CD14-positive monocyte (primary cell): ENCODE data around the gene PBOV1. TPM values are rescaled to one million over a fixed set of nuclear protein-coding genes. Genes with fewer than 3 reads are reported as not detected.

Experiments used
- DNase-seq, 3 donors: peaks; one replicate each; pipeline ENCODE4 v3.0.0-alpha.2; 2011 to 2022
- H2AFZ ChIP-seq: 2 replicates; pipeline ENCODE4 v1.6.0; 2012; ENCODE audit warnings: mild to moderate bottlenecking, low read depth, low read length, inconsistent platforms; ENCODE audit not compliant: insufficient read depth, poor library complexity, severe bottlenecking
- H3K27ac ChIP-seq, 2 donors: 1 replicate in 1 of 2; 2 replicates in 1 of 2; pipeline ENCODE4 v1.5.1; 2012 to 2013; ENCODE audit warnings: low read length in 2 of 2, control low read depth in 1 of 2, inconsistent platforms in 1 of 2, low read depth in 1 of 2, mild to moderate bottlenecking in 1 of 2
- H3K27me3 ChIP-seq, 2 donors: one replicate each; pipeline versions ENCODE4 v1.6.0 to v1.6.1; 2011 to 2013; ENCODE audit warnings: low read length in 2 of 2; ENCODE audit not compliant: control insufficient read depth in 2 of 2, insufficient read depth in 2 of 2
- H3K36me3 ChIP-seq, 2 donors: replicated peaks in 1 of 2; 1 replicate in 1 of 2; 2 replicates in 1 of 2; pipeline versions ENCODE4 v1.5.1 to v1.6.1; 2012 to 2013; ENCODE audit warnings: low read length in 2 of 2, control low read depth in 1 of 2, inconsistent platforms in 1 of 2, mild to moderate bottlenecking in 1 of 2; ENCODE audit not compliant: insufficient read depth in 2 of 2, control insufficient read depth in 1 of 2
- H3K4me1 ChIP-seq, 2 donors: 1 replicate in 1 of 2; 2 replicates in 1 of 2; pipeline versions ENCODE4 v1.5.1 to v1.6.1; 2012 to 2013; ENCODE audit warnings: low read length in 2 of 2, control low read depth in 1 of 2, inconsistent platforms in 1 of 2, mild to moderate bottlenecking in 1 of 2, moderate library complexity in 1 of 2; ENCODE audit not compliant: insufficient read depth in 2 of 2, control insufficient read depth in 1 of 2
- H3K4me2 ChIP-seq: replicated peaks from 2 replicates; pipeline ENCODE3; 2012; ENCODE audit warnings: low read length, moderate library complexity, mild to moderate bottlenecking; ENCODE audit not compliant: poor library complexity, severe bottlenecking; ENCODE audit errors: extremely low read depth
- H3K4me3 ChIP-seq, 3 experiments: fragments of 200-600 bp in 1 of 3; sonication (generic) in 1 of 3; replicated peaks in 1 of 3; 1 replicate in 2 of 3; 2 replicates in 1 of 3; pipeline ENCODE4 v1.5.1; 2011 to 2013; ENCODE audit warnings: low read length in 3 of 3, mild to moderate bottlenecking in 3 of 3, control low read depth in 2 of 3, low read depth in 2 of 3, inconsistent platforms in 1 of 3, moderate library complexity in 1 of 3
- H3K79me2 ChIP-seq: 2 replicates; pipeline ENCODE4 v1.6.0; 2012; ENCODE audit warnings: mild to moderate bottlenecking, control low read depth, inconsistent platforms, low read length, moderate library complexity; ENCODE audit not compliant: insufficient read depth
- H3K9ac ChIP-seq: 2 replicates; pipeline ENCODE4 v1.6.0; 2017; ENCODE audit warnings: low read length, mild to moderate bottlenecking; ENCODE audit not compliant: insufficient read depth, poor library complexity, severe bottlenecking
- H3K9me3 ChIP-seq, 2 donors: replicated peaks in 1 of 2; 1 replicate in 1 of 2; 2 replicates in 1 of 2; pipeline versions ENCODE4 v1.5.1 to v1.6.1; 2012 to 2013; ENCODE audit warnings: low read length in 2 of 2, control low read depth in 1 of 2; ENCODE audit not compliant: control insufficient read depth in 1 of 2, insufficient read depth in 1 of 2
- H4K20me1 ChIP-seq: 2 replicates; pipeline ENCODE4 v1.6.0; 2012; ENCODE audit warnings: mild to moderate bottlenecking, low read length, control low read depth, moderate library complexity; ENCODE audit not compliant: insufficient read depth
- H3K27ac Mint-ChIP-seq, 7 donors: one replicate each; pipeline ENCODE4 v1.8.0; 2020; ENCODE audit warnings: mild to moderate bottlenecking in 7 of 7, mixed read lengths in 7 of 7, moderate library complexity in 6 of 7, inconsistent platforms in 2 of 7
- H3K27me3 Mint-ChIP-seq, 3 donors: one replicate each; pipeline ENCODE4 v1.8.0; 2021 to 2022; ENCODE audit warnings: low read depth in 3 of 3, mild to moderate bottlenecking in 3 of 3, mixed read lengths in 3 of 3, moderate library complexity in 3 of 3, inconsistent platforms in 1 of 3
- H3K36me3 Mint-ChIP-seq, 2 donors: one replicate each; pipeline ENCODE4 v1.8.0; 2020; ENCODE audit warnings: mixed read lengths in 2 of 2, inconsistent platforms in 1 of 2, mild to moderate bottlenecking in 1 of 2
- H3K4me1 Mint-ChIP-seq: one replicate; pipeline ENCODE4 v1.8.0; 2020; ENCODE audit warnings: mild to moderate bottlenecking, mixed read lengths
- H3K4me3 Mint-ChIP-seq, 2 donors: one replicate each; pipeline ENCODE4 v1.8.0; 2020; ENCODE audit warnings: mild to moderate bottlenecking in 2 of 2, mixed read lengths in 2 of 2, moderate library complexity in 1 of 2
- H3K9me3 Mint-ChIP-seq, 7 donors: one replicate each; pipeline ENCODE4 v1.8.0; 2020 to 2022; ENCODE audit warnings: mixed read lengths in 7 of 7, mild to moderate bottlenecking in 6 of 7, moderate library complexity in 6 of 7, inconsistent platforms in 2 of 7
- WGBS: methylation state at CpG from one replicate; pipeline ENCODE4 v1.1.5; 2013; ENCODE audit warnings: missing lambda C conversion rate; ENCODE audit not compliant: insufficient coverage; 5-methylcytosine and 5-hydroxymethylcytosine counted together
- intact Hi-C, 2 donors: fragments of 100-400 bp; cut with micrococcal nuclease; formaldehyde crosslinking; loops; one replicate each; pipeline versions ENCODE4 v1.15.0 to v1.15.1; 2023
- polyA plus RNA-seq, 3 donors: library from polyadenylated mRNA; depleted of rRNA in 1 of 3; unstranded in 2 of 3; stranded (reverse) in 1 of 3; fragments of 300-500 nt in 2 of 3; fragments of >200 nt in 1 of 3; fragmentation: Illumina TruSeq in 2 of 3; gene quantifications; 1 replicate in 2 of 3; 2 replicates in 1 of 3; pipeline ENCODE4 v1.2.3, GENCODE V29; 2012 to 2021
- TF ChIP-seq, protein P1 (sequence below): fragments of 200-600 bp; IDR thresholded peaks from one replicate; pipeline ENCODE4 v1.8.0; 2022; ENCODE audit warnings: antibody characterized with exemption, mild to moderate bottlenecking

Gene PBOV1
- polyA plus RNA-seq, 3 donors: not detected

GRCh38 chr6:138188278-138188941, 29.9 kb downstream of the PBOV1 start:
- H3K9ac ChIP-seq: no peak overlapping the region
- Mint-ChIP-seq H3K36me3 (no peaks in the 10 kb centered on the region), H3K9me3 (peaks cover 0 to 2% (median 0%) of the 10 kb centered on the region in 7 donors), H3K4me3 (no peak overlapping the region), H3K27ac (no peak overlapping the region), H3K27me3 (peaks cover 4 to 7% (median 4%) of the 10 kb centered on the region in 3 donors), H3K4me1 (no peaks in the 10 kb centered on the region)
- TF ChIP-seq, protein P1, sequence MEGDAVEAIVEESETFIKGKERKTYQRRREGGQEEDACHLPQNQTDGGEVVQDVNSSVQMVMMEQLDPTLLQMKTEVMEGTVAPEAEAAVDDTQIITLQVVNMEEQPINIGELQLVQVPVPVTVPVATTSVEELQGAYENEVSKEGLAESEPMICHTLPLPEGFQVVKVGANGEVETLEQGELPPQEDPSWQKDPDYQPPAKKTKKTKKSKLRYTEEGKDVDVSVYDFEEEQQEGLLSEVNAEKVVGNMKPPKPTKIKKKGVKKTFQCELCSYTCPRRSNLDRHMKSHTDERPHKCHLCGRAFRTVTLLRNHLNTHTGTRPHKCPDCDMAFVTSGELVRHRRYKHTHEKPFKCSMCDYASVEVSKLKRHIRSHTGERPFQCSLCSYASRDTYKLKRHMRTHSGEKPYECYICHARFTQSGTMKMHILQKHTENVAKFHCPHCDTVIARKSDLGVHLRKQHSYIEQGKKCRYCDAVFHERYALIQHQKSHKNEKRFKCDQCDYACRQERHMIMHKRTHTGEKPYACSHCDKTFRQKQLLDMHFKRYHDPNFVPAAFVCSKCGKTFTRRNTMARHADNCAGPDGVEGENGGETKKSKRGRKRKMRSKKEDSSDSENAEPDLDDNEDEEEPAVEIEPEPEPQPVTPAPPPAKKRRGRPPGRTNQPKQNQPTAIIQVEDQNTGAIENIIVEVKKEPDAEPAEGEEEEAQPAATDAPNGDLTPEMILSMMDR: no peak
- 84% methylated on average over 3 of the region's 5 CpGs for WGBS
- intact Hi-C loops: no loop called here
- H3K27ac ChIP-seq: no peak overlapping the region
- no peaks in the 10 kb centered on the region for H3K36me3 ChIP-seq
- no peaks in the 10 kb centered on the region for H3K4me1 ChIP-seq
- H3K4me3 ChIP-seq: no peak overlapping the region
- no peaks in the 10 kb centered on the region for H3K27me3 ChIP-seq
- DNase-seq: no peak
- no peaks in the 10 kb centered on the region for H3K9me3 ChIP-seq
- H3K79me2 ChIP-seq: no peaks in the 10 kb centered on the region
- no peaks in the 10 kb centered on the region for H4K20me1 ChIP-seq
- H2AFZ ChIP-seq: no peak overlapping the region
- no peak overlapping the region for H3K4me2 ChIP-seq

- Mint-ChIP-seq H3K4me1 (no peaks in the 10 kb centered on the region), H3K4me3 (no peak overlapping the region), H3K27ac (no peak overlapping the region), H3K36me3 (no peaks in the 10 kb centered on the region), H3K9me3 (no peaks in the 10 kb centered on the region), H3K27me3 (peaks cover 4 to 6% (median 5%) of the 10 kb centered on the region in 3 donors)
- Histone ChIP-seq H3K9me3 (no peaks in the 10 kb centered on the region), H3K9ac (no peak overlapping the region), H3K4me2 (no peak overlapping the region), H3K4me3 (no peak overlapping the region), H3K4me1 (no peaks in the 10 kb centered on the region), H3K27ac (no peak overlapping the region), H3K36me3 (no peaks in the 10 kb centered on the region), H4K20me1 (no peaks in the 10 kb centered on the region), H3K79me2 (no peaks in the 10 kb centered on the region), H3K27me3 (no peaks in the 10 kb centered on the region), H2AFZ (no peak overlapping the region)
- intact Hi-C loops: no loop called here
- TF ChIP-seq, protein P1: no peak
- no peak for DNase-seq
- 91% methylated on average over 4 of the region's 4 CpGs for WGBS
Measured at GRCh38 chr6:138187156-138187555, 31.1 kb downstream of the PBOV1 start.
